Hematopoietic multipotent progenitor cell treated with erythropoietin and hydrocortisone succinate and interleukin-3 and kit ligand, for 4 days (in vitro differentiated cells): ENCODE data around the gene CCL19.

Source experiments
- DNase-seq: peaks from one replicate; pipeline ENCODE4 v3.0.0-alpha.2; 2015

CCL19 gene

DNA sequence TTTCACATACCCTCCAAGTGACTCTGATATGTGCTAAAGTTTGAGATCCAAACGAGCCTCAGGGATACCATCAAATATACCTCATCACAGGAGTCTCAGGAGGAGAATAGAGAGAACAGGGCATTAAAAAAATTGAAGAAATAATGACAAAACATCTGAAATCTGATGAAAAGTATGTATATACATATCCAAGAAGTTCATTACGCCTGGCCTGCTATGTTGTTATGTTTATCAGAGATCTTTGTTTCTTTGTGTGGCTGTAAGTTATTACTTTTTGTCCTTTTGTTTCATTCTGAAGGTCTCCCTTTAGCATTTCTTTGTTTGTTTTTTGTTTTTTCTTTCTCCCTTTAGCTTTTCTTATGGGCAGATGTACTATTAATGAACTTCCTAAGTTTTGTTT, 2.5 kb upstream of the CCL19 start:
- DNase-seq, result no peak

GRCh38 chr9:34691936-34692315, 850 bp upstream of the CCL19 start:
- no peak for DNase-seq

DNA sequence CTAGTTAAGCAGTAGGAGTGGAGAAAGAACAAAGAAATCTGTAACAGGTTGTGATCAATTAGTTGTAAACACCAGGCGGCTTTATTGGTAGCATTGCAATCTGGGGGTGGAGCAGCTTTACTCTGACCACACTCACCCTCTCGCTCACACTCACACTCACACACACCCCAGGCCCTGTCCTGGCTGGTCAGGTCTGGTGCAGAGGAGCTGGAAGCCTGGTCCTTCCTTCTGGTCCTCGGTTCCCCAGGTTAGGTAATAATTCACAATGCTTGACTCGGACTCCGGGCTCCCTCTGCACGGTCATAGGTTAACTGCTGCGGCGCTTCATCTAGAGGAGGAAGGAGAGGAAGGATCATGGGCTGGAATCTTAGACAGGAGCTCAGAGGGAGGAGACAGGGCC, 1.6 kb downstream of the CCL19 start:
- no peak for DNase-seq

- no peak for DNase-seq
Observed at GRCh38 chr9:34689116-34689470, 2.0 kb downstream of the CCL19 start.

GRCh38 chr9:34688329-34689115, 2.6 kb downstream of the CCL19 start:
- no peak for DNase-seq

DNA sequence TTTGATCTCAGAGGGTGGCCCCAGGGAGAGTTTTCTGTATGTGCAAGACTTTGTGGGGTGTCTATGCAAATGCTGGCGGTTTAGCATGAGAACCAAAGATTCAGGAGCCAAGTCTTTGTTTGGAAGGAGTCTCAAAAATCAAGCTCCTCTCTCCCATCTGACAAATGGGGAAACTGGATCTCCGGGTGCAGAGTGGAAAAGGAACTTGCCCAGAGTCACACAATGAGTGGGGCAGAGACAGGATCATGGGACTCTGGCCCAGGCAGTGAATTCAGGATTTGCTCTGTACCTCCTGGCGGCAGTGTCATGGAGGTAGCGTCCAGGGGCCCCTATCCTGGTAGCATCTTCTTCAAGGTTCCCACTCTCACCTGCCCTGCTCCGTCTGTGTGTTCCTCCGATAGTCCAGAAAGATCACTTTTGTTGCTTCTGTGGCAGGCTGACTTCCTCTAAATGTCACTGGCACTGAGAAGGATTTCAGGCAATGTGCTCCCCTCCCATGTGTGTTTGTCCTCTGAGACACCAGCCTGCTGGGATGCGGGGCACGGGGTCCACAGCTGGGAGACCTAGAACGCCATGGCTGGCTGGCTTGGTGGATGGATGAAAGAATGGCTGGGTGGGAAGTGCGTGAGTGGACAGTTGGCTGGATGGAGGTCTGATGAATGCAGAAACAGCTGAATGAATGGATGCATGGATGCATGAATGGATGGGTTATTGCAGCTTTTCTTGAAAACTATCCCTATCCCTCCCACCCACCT, 3.6 kb downstream of the CCL19 start:
- DNase-seq, result no peak

DNA sequence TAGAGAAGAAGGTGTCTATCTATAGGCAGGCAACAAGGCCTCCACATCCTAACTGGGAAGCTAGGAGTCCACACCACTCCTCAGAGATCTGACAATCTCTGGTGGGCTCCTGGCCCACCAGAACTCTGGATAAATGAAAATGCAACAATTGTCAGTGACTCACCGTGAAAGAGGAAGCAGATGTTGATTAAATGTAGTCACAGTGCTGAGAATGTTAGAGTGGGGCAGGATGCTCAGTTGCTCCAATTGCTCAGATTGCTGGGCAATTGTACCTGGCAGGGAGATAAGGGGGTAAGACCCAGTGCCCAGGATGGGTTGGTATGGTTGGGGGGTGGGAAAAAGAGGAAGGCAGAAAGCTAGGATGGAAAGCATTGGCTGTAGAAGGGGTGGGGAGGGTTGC, 4.3 kb downstream of the CCL19 start:
- DNase-seq, result no peak

- DNase-seq, result no peak
Observed at GRCh38 chr9:34686231-34686630, 4.8 kb downstream of the CCL19 start.

DNA sequence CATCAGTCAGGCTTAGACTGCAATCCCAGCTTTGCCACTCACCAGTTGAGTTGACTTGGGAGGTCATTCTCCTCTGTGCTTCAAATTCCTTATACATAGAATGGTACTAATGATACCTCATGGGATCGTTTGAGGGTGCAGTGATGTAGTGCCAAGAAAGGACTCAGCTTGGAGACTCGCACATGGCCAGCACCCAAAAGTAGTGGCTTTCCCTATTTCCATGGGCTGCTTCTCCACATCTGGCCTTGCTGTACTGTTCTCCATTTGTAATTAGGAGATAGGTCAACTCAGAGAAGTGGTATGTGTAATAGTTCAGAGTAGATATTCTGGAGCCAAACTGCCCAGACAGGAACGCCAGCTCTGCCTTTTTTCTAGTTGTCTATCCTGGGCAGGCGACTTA, 5.5 kb downstream of the CCL19 start:
- no peak for DNase-seq

- no peak for DNase-seq
Observed at GRCh38 chr9:34684816-34685215, 6.3 kb downstream of the CCL19 start.

DNA sequence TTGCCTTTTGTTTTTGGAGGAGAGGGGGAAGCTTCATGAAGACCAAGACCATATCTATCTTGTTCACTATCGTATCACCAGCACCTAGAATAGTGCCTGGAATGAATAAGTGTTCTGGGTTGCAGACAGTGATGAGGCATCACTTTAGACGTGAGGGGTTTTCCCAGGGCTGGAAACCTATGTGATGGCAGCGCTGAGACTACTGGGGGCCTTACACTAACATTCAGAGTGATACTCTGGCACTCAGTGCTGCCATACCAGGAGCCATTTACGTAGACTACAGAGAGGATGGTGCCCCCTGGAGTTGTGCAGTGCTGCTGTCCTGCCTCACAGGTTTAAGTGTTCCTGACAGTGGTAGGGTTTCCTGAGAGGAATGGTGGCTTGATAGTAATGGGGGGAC, 6.9 kb downstream of the CCL19 start:
- no peak for DNase-seq

- DNase-seq, result no peak
Observed at GRCh38 chr9:34675869-34676268, 15.2 kb downstream of the CCL19 start.

- peak; percentile 93 for DNase-seq
Observed at GRCh38 chr9:34675048-34675714, 15.9 kb downstream of the CCL19 start.

- DNase-seq, result no peak
Observed at GRCh38 chr9:34674440-34674839, 16.6 kb downstream of the CCL19 start.

GRCh38 chr9:34671307-34671706, 19.8 kb downstream of the CCL19 start:
- no peak for DNase-seq

GRCh38 chr9:34669809-34670562, 21.1 kb downstream of the CCL19 start:
- no peak for DNase-seq

GRCh38 chr9:34665381-34666250, 25.5 kb downstream of the CCL19 start:
- peak; percentile 97 for DNase-seq

DNA sequence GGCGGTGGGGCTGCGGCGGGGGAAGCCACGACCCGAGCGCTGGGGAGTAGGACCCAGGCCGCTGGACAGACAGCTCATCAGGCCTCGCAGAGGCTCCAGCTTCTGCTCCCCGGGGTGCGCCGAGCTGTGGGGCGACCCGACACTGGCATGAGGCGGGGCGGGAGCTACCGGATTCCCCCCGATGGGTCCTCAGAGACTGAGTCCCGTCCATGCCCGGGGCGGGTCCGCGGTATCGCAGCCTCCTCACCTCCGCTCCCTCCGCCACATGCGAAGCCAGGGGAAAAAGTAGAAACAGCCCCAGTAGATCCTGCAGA, 26.1 kb downstream of the CCL19 start:
- no peak for DNase-seq

DNA sequence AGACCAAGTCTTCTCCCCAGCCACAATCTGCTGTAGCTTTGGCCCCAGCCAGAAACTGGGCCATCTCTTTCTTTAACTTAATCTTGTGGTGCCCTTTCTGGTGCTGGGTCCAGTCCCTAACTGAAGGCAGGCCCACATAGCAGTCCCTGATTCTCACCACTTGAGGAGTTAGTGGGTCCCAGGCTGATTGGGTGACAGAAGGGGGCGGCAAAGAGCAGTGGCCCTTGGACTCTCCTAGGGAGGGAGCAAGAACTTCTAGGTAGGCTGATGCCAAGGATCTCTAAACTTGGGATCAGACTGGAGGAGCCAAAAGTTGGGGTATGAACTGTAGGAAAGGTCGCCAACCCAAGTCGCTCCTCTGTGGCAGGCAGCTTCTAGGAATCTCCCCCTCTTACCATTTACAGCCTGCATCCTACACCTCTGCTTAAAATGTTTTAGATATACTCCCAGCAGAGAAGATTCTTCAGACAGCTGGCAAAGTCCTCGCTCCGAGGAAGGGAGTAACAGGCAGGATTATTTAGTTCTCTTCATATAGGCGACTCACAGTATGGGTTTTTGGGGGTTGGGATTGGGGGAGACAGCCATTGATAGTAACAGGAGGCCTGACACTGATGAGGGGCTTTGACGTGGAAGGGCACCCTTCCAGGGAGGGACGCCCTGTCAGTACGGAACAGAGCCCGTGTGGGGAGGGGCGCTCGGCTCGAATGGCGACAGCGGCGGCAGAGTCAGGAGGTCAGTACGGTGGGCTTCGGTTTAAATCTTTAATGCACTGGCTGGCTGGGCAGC, 26.6 kb downstream of the CCL19 start:
- DNase-seq, result peak; percentile 92

GRCh38 chr9:34663303-34663605, 27.8 kb downstream of the CCL19 start:
- no peak for DNase-seq

DNA sequence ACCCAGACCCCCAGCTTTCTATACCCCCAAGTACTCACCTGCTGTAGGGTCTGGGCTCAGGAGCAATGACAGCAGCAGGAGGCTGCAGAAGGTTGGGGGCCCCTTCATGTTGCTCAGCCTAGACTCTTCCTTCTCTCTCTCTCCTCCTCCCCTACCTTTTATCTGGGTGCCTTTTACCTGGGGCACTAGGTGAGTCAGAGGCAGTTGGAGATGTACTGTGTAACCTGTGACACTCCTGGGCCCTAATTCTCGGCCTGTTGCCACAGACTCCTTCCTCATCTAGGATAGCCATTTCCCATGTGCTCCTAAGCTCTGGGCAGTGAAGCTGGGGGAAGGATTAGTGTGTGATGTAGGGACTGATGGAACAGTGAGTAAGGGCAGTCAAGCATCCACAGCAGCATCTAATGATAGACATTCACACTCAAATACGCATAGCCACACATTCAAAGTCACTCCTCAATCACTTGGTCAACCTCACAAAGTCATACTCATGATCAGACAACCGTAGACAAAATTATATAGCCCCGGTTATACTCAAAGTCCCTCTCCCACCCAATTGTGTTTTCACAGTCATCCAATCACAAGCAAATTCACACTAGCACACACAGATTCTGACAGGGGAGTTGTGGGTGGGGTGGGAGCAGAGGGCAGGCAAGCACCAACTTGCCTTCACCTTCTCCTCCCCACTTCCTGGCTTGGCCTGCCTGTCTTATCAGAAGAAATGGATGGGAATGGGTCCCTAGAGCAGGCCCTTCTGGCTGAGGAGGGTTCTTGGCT, 28.4 kb downstream of the CCL19 start, which contains the start of gene CCL27:
TSS of gene CCL27 (minus strand) at position 132 of the 777 bp plus-strand sequence. CDS start at position 108, 24 bp downstream.
- no peak for DNase-seq
